HepG2 (cell line): ENCODE results near the gene ACSL1.

Experiments
- GTF2F1 ChIP-seq: fragments of 150-350 bp; IDR thresholded peaks from 2 replicates; pipeline ENCODE4 v1.6.1; 2014; ENCODE audit warnings: low read length
- ZNF776 ChIP-seq: sonication (generic); formaldehyde crosslinking; IDR thresholded peaks from 2 replicates; pipeline ENCODE4 v1.4.0; 2020; ENCODE audit warnings: mild to moderate bottlenecking, missing genetic modification reagents
- TF ChIP-seq, protein P1 (sequence below): sonication (generic); formaldehyde crosslinking; IDR thresholded peaks from 2 replicates; pipeline ENCODE4 v1.5.0; 2020; ENCODE audit warnings: mild to moderate bottlenecking, missing genetic modification reagents, moderate library complexity

DNA sequence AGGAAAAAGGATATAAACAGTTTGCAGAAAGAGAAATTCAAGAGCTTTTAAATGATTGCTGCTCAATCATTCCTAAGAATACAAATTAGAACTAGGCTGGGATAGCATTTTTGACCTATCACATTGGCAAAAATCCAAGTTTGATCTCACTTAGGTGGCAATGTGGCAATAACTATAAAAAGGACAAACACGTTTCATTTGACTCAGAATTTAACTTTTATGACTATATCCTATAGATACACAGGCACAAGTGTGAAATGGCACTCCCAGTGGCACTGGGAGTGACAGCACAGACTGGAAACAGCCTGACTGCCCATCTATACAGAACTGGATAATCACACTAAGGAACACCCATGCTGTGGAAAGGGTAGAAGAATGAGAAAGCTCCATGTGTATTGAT is 103.0 kb downstream of the ACSL1 start:
- TF ChIP-seq, protein P1, sequence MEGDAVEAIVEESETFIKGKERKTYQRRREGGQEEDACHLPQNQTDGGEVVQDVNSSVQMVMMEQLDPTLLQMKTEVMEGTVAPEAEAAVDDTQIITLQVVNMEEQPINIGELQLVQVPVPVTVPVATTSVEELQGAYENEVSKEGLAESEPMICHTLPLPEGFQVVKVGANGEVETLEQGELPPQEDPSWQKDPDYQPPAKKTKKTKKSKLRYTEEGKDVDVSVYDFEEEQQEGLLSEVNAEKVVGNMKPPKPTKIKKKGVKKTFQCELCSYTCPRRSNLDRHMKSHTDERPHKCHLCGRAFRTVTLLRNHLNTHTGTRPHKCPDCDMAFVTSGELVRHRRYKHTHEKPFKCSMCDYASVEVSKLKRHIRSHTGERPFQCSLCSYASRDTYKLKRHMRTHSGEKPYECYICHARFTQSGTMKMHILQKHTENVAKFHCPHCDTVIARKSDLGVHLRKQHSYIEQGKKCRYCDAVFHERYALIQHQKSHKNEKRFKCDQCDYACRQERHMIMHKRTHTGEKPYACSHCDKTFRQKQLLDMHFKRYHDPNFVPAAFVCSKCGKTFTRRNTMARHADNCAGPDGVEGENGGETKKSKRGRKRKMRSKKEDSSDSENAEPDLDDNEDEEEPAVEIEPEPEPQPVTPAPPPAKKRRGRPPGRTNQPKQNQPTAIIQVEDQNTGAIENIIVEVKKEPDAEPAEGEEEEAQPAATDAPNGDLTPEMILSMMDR = no peak
- TF ChIP-seq GTF2F1 (no peak), ZNF776 (CRISPR knock-in tag) (no peak)
